SK-N-MC (cell line): ENCODE data around the gene CHRNA4.

ENCODE experiments used
- EZH2 ChIP-seq: fragments of 200-600 bp; sonication (generic); IDR thresholded peaks from one replicate; pipeline ENCODE4 v1.6.1; 2017; ENCODE audit warnings: antibody characterized with exemption
- FOXP2 ChIP-seq: optimal IDR thresholded peaks from 2 replicates; pipeline ENCODE3; 2011; ENCODE audit warnings: mild to moderate bottlenecking, moderate library complexity; ENCODE audit not compliant: insufficient read depth; ENCODE audit errors: extremely low read length, control extremely low read depth
- POLR2AphosphoS5 ChIP-seq: IDR thresholded peaks from 2 replicates; pipeline ENCODE4 v1.6.1; 2012; ENCODE audit warnings: mild to moderate bottlenecking, low read depth, low read length, borderline replicate concordance

DNA sequence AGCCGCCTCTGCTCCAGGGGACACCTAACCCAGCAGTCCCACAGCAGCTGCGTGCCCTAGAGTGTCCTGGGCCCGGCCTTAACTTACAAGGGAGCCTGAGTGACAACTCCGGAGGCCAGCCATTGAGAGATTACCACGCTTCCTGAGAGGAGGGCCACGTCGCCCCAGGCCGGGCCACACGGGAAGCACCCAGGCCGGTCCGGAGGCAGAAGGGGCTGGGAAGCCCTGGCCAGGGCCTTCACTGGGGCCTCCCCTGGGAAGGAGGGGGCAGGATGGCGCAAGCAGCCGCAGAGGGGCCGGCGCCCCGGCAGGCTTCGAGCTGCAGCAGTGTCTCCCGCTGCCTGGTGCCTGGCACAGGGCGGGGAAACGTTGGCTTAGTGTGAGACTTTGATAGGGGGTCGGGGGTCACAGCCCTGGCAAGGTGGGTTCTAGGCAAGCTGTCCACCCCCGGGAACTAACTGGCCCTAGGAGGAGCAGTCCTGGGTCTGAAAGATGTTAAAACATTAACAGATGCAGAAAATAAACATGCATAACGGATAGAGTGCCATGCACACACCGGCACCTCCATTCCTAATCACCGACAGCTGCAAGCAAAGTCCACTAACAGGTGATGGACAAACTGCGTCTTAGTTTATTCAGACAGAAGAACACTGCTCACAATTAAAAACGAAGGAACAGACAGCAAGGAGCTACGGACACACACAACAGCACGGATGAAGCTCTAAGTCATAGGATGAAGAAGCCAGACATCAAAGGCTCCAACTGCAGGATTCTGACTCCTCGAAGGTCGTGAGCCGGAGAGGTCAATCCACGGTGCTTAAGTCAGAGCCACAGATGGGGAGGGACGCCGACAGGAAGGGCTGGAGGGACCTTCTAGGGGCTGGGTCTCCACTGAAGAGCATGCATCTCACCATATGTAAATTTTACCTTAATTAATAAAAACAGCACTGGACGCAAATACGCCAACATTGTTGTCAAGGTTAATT lies 17.4 kb downstream of the CHRNA4 start:
- TF ChIP-seq POLR2AphosphoS5 (no peak), EZH2 (no peak), FOXP2 (no peak)
